GM12873 (cell line): ENCODE results near the gene GNG12.

ENCODE experiments used
- TF ChIP-seq, protein P1 (sequence below): IDR thresholded peaks from 2 replicates; pipeline ENCODE4 v1.5.1; 2012; ENCODE audit warnings: low read depth, mild to moderate bottlenecking, moderate library complexity, low read length, control low read depth; ENCODE audit not compliant: insufficient read depth; ENCODE audit errors: missing control alignments

Gene GNG12

GRCh38 chr1:67738401-67738800 is 94.9 kb downstream of the GNG12 start:
- TF ChIP-seq, protein P1, sequence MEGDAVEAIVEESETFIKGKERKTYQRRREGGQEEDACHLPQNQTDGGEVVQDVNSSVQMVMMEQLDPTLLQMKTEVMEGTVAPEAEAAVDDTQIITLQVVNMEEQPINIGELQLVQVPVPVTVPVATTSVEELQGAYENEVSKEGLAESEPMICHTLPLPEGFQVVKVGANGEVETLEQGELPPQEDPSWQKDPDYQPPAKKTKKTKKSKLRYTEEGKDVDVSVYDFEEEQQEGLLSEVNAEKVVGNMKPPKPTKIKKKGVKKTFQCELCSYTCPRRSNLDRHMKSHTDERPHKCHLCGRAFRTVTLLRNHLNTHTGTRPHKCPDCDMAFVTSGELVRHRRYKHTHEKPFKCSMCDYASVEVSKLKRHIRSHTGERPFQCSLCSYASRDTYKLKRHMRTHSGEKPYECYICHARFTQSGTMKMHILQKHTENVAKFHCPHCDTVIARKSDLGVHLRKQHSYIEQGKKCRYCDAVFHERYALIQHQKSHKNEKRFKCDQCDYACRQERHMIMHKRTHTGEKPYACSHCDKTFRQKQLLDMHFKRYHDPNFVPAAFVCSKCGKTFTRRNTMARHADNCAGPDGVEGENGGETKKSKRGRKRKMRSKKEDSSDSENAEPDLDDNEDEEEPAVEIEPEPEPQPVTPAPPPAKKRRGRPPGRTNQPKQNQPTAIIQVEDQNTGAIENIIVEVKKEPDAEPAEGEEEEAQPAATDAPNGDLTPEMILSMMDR: no peak

DNA sequence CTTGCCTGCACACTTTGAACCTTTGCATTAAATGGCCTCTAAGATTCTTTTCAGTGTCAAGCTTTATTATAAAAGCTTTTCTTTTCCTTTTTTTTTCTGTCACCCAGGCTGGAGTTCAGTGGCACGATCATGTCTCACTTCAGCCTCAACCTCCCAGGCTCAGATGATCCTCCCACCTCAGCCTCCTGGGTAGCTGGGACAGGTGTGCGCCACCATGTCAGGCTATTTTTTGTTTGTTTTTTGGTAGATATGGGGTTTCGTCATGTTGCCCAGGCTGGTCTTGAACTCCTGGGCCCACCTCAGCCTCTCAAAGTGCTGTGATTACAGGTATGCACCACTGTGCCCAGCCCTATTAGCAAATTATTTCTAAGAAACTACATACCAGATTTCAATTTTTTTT is 95.4 kb downstream of the GNG12 start:
- TF ChIP-seq, protein P1: no peak

GRCh38 chr1:67736750-67737149 is 96.5 kb downstream of the GNG12 start:
- TF ChIP-seq, protein P1: no peak

GRCh38 chr1:67735806-67736627 is 97.2 kb downstream of the GNG12 start:
- TF ChIP-seq, protein P1: no peak

DNA sequence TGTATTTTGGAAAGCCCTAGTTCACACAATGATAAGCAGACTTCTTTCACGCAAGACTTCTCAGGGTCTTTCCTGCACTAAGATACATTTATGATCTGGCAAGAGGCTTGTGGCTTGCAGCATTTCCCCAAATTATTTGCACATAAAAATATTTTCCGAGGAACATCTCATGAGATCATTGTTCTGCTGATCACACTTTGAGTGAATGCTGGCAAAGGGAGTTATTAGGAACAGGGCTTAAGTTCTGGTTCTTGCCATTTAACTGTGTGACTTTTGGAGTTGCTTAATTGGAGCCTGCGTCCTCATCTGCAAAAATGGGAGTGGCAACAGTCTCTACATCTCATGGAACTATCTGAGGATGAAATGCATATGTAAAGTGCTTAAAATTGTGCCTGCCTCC is 98.1 kb downstream of the GNG12 start:
- TF ChIP-seq, protein P1: no peak

GRCh38 chr1:67734323-67734690 is 99.0 kb downstream of the GNG12 start:
- TF ChIP-seq, protein P1: no peak

GRCh38 chr1:67733681-67734322 is 99.5 kb downstream of the GNG12 start:
- TF ChIP-seq, protein P1: no peak
